ENCODE measurements around the gene HOXD3.

Gene HOXD3

GRCh38 chr2:176136374-176137251 is 20.5 kb upstream of the HOXD3 start:
- Histone ChIP-seq H3K4me2 (ENCODE audit: low read depth, low read length) (peak overlapping the region; percentile 21; the same call in 1 of the 2 replicates), H3K27ac (ENCODE audit: low read length) (no peak overlapping the region), H3K9me2 (replicated peaks; ENCODE audit: insufficient read depth, low read length) (no peaks in the 10 kb centered on the region), H3K9ac (ENCODE audit: low read length) (no peak overlapping the region), H3K79me2 (ENCODE audit: low read length) (no peaks in the 10 kb centered on the region), H3K9me3 (replicated peaks; ENCODE audit: insufficient read depth, low read length) (no peaks in the 10 kb centered on the region), H3K4me1 (ENCODE audit: low read length) (peaks cover 13% of the 10 kb centered on the region), H3F3A (ENCODE audit: insufficient read depth, low read length) (no peaks in the 10 kb centered on the region), H4K20me1 (ENCODE audit: insufficient read depth, low read length) (no peaks in the 10 kb centered on the region), H3K27me3 (replicated peaks; ENCODE audit: insufficient read depth, low read length) (peaks cover 11% of the 10 kb centered on the region; the same call in 1 of the 2 replicates), H3K36me3 (replicated peaks; ENCODE audit: insufficient read depth, low read length) (no peaks in the 10 kb centered on the region), H3K4me3 (ENCODE audit: low read length) (no peak overlapping the region), H2AFZ (ENCODE audit: low read length) (no peak overlapping the region)
- no peak for DNase-seq
- TF ChIP-seq, protein P1, sequence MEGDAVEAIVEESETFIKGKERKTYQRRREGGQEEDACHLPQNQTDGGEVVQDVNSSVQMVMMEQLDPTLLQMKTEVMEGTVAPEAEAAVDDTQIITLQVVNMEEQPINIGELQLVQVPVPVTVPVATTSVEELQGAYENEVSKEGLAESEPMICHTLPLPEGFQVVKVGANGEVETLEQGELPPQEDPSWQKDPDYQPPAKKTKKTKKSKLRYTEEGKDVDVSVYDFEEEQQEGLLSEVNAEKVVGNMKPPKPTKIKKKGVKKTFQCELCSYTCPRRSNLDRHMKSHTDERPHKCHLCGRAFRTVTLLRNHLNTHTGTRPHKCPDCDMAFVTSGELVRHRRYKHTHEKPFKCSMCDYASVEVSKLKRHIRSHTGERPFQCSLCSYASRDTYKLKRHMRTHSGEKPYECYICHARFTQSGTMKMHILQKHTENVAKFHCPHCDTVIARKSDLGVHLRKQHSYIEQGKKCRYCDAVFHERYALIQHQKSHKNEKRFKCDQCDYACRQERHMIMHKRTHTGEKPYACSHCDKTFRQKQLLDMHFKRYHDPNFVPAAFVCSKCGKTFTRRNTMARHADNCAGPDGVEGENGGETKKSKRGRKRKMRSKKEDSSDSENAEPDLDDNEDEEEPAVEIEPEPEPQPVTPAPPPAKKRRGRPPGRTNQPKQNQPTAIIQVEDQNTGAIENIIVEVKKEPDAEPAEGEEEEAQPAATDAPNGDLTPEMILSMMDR (IDR thresholded peaks at IDR 0.05; ENCODE audit: low read length) = no peak
- TF ChIP-seq EZH2phosphoT487 (IDR thresholded peaks at IDR 0.05; ENCODE audit: low read length) (no peak), EZH2 (optimal IDR thresholded peaks at IDR 0.05; ENCODE audit: low read depth, low read length) (no peak)

- no peaks in the 10 kb centered on the region for H3K9me3 ChIP-seq (replicated peaks; ENCODE audit: insufficient read depth, low read length)
- H3K9ac ChIP-seq (ENCODE audit: low read length) = no peak overlapping the region
- no peak overlapping the region for H3K27ac ChIP-seq (ENCODE audit: low read length)
- H2AFZ ChIP-seq (ENCODE audit: low read length) = no peak overlapping the region
- H3K4me1 ChIP-seq (ENCODE audit: low read length) = peaks cover 13% of the 10 kb centered on the region
- H3K4me2 ChIP-seq (ENCODE audit: low read depth, low read length) = peak overlapping the region; percentile 21; the same call in 1 of the 2 replicates
- H3K27me3 ChIP-seq (replicated peaks; ENCODE audit: insufficient read depth, low read length) = peaks cover 9% of the 10 kb centered on the region; the same call in 1 of the 2 replicates
- no peak overlapping the region for H3K4me3 ChIP-seq (ENCODE audit: low read length)
- H3K79me2 ChIP-seq (ENCODE audit: low read length) = no peaks in the 10 kb centered on the region
- TF ChIP-seq, protein P1 (IDR thresholded peaks at IDR 0.05; ENCODE audit: low read length) = no peak
- TF ChIP-seq EZH2phosphoT487 (IDR thresholded peaks at IDR 0.05; ENCODE audit: low read length) (no peak), EZH2 (optimal IDR thresholded peaks at IDR 0.05; ENCODE audit: low read depth, low read length) (no peak)
- no peaks in the 10 kb centered on the region for H4K20me1 ChIP-seq (ENCODE audit: insufficient read depth, low read length)
- H3K9me2 ChIP-seq (replicated peaks; ENCODE audit: insufficient read depth, low read length) = no peaks in the 10 kb centered on the region
- H3F3A ChIP-seq (ENCODE audit: insufficient read depth, low read length) = no peaks in the 10 kb centered on the region
- H3K36me3 ChIP-seq (replicated peaks; ENCODE audit: insufficient read depth, low read length) = no peaks in the 10 kb centered on the region
- peak; percentile 77 for DNase-seq
Measured at GRCh38 chr2:176137252-176137580, 19.9 kb upstream of the HOXD3 start.

- H4K20me1 ChIP-seq (ENCODE audit: insufficient read depth, low read length) = no peaks in the 10 kb centered on the region
- no peaks in the 10 kb centered on the region for H3F3A ChIP-seq (ENCODE audit: insufficient read depth, low read length)
- no peak overlapping the region for H3K27ac ChIP-seq (ENCODE audit: low read length)
- TF ChIP-seq EZH2 (optimal IDR thresholded peaks at IDR 0.05; ENCODE audit: low read depth, low read length) (no peak), EZH2phosphoT487 (IDR thresholded peaks at IDR 0.05; ENCODE audit: low read length) (no peak)
- TF ChIP-seq, protein P1 (IDR thresholded peaks at IDR 0.05; ENCODE audit: low read length) = no peak
- H3K9ac ChIP-seq (ENCODE audit: low read length) = no peak overlapping the region
- no peaks in the 10 kb centered on the region for H3K9me3 ChIP-seq (replicated peaks; ENCODE audit: insufficient read depth, low read length)
- no peaks in the 10 kb centered on the region for H3K36me3 ChIP-seq (replicated peaks; ENCODE audit: insufficient read depth, low read length)
- peaks cover 13% of the 10 kb centered on the region for H3K4me1 ChIP-seq (ENCODE audit: low read length)
- DNase-seq = no peak
- no peaks in the 10 kb centered on the region for H3K79me2 ChIP-seq (ENCODE audit: low read length)
- H3K4me2 ChIP-seq (ENCODE audit: low read depth, low read length) = no peak overlapping the region
- peaks cover 7% of the 10 kb centered on the region; the same call in 1 of the 2 replicates for H3K27me3 ChIP-seq (replicated peaks; ENCODE audit: insufficient read depth, low read length)
- no peak overlapping the region for H3K4me3 ChIP-seq (ENCODE audit: low read length)
- no peak overlapping the region for H2AFZ ChIP-seq (ENCODE audit: low read length)
- H3K9me2 ChIP-seq (replicated peaks; ENCODE audit: insufficient read depth, low read length) = no peaks in the 10 kb centered on the region
Measured at GRCh38 chr2:176137906-176138305, 19.2 kb upstream of the HOXD3 start.
